Measurements from ENCODE around the gene PRKAR1B.
"Not testable (repeated sequence)": the region's sequence is repeated elsewhere in the genome, so short reads cannot be mapped to it uniquely, and the experiment has no call there.

The PRKAR1B gene

GRCh38 chr7:641966-642365 is 85.1 kb downstream of the PRKAR1B start:
- TF ChIP-seq CTCF (IDR thresholded peaks at IDR 0.05) = no peak
- no peak overlapping the region for H3K27ac ChIP-seq
- H3K4me3 ChIP-seq = no peak overlapping the region
- DNase-seq (ENCODE audit: low spot score) = no peak

- no peak for DNase-seq (ENCODE audit: low spot score)
- no peak overlapping the region for H3K27ac ChIP-seq
- no peak overlapping the region for H3K4me3 ChIP-seq
- no peak for TF ChIP-seq CTCF (IDR thresholded peaks at IDR 0.05)
Measured at GRCh38 chr7:641269-641671, 85.8 kb downstream of the PRKAR1B start.

GRCh38 chr7:638256-639011 is 88.6 kb downstream of the PRKAR1B start:
- no peak for TF ChIP-seq CTCF (IDR thresholded peaks at IDR 0.05)
- H3K4me3 ChIP-seq = no peak overlapping the region
- H3K27ac ChIP-seq = no peak overlapping the region
- DNase-seq (ENCODE audit: low spot score) = no peak

- DNase-seq (ENCODE audit: low spot score) = no peak
- no peak for TF ChIP-seq CTCF (IDR thresholded peaks at IDR 0.05)
- Histone ChIP-seq H3K4me3 (no peak overlapping the region), H3K27ac (no peak overlapping the region)
Measured at GRCh38 chr7:637826-638225, 89.3 kb downstream of the PRKAR1B start.

GRCh38 chr7:636396-636795 is 90.7 kb downstream of the PRKAR1B start:
- no peak overlapping the region for H3K4me3 ChIP-seq
- no peak for DNase-seq (ENCODE audit: low spot score)

GRCh38 chr7:635687-636382 is 91.2 kb downstream of the PRKAR1B start:
- H3K27ac ChIP-seq; H3K4me3 ChIP-seq; DNase-seq (ENCODE audit: low spot score): not testable (repeated sequence)

More at GRCh38 chr7:636396-636795, 90.7 kb downstream of the PRKAR1B start:
- H3K27ac ChIP-seq = no peak overlapping the region
- peak; percentile 57 for TF ChIP-seq CTCF (IDR thresholded peaks at IDR 0.05)

GRCh38 chr7:635227-635626 is 91.9 kb downstream of the PRKAR1B start:
- Histone ChIP-seq H3K4me3 (no peak overlapping the region), H3K27ac (no peak overlapping the region)
- no peak for TF ChIP-seq CTCF (IDR thresholded peaks at IDR 0.05)
- no peak for DNase-seq (ENCODE audit: low spot score)
